Cerebellar cortex (tissue), 1 donor: ENCODE data around the gene C16orf74.

Experiments used
- DNase-seq: peaks from one replicate; pipeline ENCODE4 v3.0.0-alpha.2; 2015; ENCODE audit warnings: low spot score

Gene C16orf74

GRCh38 chr16:85717393-85718152, 33.3 kb downstream of the C16orf74 start:
- DNase-seq = peak; percentile 75

DNA sequence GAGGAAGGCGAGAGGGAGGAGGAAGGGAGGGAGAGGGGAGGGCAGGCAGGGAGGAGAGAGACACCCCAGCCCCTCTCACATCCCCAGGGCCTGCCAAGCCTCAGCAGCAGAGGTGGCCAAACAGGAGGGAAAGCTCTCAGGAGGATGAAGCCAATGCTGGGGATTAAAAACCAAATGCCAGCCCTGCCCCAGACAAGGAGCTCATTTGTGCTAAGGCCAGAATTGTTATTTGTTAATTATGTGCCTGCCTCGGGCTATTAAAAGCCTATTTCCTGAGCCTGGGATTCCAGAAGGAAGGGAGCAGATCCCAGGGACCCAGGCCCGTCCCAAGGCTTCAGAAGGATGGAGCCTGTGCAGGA, 34.2 kb downstream of the C16orf74 start:
- no peak for DNase-seq

DNA sequence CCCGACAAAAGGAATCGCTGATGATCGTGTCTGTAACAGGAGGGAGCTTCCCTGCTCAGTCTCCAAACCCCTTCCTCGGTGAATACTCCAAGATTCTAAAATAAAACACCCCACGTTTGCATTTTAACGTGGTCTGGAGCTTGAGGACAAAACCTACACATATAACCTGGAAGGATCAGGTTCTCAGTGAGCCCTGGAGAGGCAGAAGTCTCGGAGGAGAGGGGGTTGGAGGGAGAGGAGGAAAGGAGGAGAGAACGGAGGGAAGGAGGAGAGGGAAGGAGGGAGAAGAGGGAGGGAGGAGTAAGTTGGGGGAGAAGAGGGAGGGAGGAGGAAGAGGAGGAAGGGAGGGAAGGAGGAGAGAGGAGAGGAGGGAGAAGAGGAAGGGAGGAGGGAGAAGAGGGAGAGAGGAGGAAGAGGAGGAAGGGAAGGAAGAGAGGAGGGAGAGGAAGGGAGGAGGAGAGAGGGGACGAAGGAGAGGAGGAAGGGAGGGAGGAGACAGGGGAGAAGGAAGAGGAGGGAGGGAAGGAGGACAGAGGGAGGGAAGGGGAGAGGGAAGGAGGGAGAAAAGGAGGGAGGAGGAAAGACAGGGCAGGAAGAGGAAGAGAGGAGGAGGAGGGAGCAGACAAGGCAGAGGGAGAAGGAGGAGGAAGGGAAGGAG, 34.7 kb downstream of the C16orf74 start:
- DNase-seq = no peak

GRCh38 chr16:85715169-85716021, 35.5 kb downstream of the C16orf74 start:
- DNase-seq = no peak

- no peak for DNase-seq
Measured at GRCh38 chr16:85712801-85713200, 38.1 kb downstream of the C16orf74 start.

DNA sequence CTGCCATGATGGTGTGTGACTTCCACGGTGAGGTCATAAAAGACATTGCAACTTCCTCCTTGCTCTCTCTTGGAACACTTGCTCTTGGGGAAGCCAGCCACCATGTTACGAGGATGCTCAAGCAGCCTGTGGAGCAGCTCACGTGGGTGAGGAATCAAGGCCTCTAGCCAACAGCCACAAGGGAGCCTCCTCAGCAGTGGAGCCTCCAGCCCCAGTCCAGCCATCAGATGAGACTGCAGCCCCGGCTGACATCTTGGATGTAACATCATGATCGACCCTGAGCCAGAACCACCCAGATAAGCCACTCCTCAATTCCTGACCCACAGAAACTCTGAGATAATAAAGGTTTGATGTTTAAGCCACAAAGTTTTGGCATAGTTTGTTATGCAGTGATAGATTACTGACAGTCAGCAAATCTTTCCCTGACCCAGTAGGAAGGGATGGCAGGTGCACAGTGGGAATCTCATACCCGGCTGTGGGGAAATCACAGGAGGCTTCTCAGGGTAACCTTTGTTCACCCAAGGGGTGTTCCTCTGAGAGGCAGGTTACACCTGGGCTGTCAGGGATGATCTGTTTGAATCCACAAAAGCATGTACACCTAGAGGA, 38.8 kb downstream of the C16orf74 start:
- no peak for DNase-seq

DNA sequence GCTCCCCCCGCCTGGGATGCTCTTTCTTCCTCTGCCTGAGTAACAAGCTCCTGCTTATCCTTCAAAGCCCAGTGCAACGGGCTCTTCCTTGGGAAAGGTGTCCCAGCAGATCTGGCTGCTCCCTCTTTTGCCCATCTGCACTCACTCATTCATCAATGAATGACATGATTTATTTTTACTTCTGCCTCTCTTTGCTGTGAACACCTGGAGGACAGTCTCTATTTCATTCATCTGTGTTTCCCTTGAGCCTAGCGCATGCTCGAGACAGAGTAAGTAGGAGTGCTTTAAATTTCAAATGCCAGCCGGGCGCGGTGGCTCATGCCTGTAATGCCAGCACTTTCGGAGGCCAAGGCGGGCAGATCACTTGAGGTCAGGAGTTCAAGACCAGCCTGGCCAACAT, 40.2 kb downstream of the C16orf74 start:
- no peak for DNase-seq

- DNase-seq = no peak
Measured at GRCh38 chr16:85709766-85710585, 40.9 kb downstream of the C16orf74 start.

DNA sequence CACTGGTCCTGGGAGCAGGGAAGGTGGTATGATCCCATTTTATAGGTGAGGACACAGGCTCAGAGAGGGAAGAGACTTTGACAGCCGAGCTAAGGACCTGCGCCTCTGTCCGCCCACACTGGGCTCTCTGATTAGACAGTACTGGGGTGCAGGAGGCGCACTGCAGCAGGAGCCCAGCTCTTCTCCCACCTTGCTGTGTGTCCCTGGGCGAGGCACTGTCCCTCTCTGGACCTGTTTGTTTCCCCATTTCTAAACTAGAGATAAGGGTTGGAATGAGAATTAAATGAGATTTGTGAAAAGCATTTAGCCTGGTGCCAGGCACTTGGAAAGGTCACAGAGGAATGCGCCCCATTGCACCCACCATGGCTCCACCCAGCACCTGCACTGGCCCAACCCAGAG, 42.6 kb downstream of the C16orf74 start:
- no peak for DNase-seq

GRCh38 chr16:85707528-85708095, 43.3 kb downstream of the C16orf74 start:
- DNase-seq = no peak

- DNase-seq = no peak
Measured at GRCh38 chr16:85706449-85707034, 44.4 kb downstream of the C16orf74 start.

DNA sequence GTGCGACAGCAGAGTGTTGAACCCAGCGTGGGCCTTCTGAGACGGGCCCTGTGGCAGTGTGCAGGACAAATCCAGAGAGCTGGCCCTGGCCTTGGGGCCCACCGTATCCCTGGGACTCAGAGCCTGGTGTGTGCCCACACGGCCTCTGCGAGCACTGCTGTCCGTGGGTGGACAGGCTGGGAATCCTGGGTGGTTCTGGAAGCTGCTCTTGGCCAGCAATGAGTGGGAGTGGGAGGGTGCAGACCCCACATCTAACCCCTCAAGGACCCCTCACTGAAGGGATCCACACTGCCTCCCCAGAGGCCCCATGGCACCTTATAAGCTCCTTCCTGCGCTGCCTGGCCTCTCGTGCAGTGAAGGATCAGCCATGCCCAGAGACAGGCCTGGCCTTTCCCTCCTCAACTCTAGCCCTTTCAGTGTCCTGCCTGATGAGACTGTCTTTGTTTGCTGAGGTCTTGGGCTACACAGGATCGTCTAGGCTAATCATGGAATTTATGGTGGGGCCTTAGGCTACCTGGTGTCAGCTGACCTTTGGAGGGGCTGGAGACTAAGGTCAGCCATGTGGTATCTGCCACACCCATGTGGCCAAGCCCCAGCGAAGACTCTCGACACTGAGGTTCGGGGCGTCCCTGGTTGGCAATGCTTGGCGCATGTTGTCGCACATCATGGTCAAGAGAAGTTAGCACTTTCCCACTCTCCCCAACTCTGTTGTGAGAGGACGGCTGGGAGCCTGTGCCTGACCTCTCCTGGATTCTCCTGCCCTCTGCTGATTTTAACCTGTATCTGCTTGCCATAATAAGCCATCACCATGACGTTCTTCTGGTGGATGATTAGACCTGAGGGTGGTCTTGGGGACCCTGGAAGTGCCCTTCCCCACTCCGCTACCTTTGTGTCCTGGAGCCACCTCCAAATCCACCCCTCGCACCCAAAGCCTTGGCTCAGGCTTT, 45.7 kb downstream of the C16orf74 start:
- DNase-seq = no peak

DNA sequence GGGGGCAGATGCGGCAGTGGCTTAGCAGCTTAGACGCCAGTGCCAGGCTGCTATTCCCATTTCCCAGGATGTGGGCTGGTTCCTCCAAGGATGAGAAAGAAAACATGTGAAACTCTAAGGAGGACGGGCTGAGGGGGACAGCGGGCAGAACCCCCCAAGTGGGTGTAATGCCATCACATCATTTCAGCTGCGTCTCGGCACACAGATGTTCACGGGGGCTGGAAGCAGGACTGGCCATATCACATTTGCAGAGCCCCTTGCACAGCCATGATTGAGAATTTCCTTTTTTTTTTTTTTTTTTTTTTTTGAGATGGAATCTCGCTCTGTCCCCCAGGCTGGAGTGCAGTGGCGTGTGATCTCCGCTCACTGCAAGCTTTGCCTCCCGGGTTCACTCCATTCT, 46.9 kb downstream of the C16orf74 start:
- no peak for DNase-seq

DNA sequence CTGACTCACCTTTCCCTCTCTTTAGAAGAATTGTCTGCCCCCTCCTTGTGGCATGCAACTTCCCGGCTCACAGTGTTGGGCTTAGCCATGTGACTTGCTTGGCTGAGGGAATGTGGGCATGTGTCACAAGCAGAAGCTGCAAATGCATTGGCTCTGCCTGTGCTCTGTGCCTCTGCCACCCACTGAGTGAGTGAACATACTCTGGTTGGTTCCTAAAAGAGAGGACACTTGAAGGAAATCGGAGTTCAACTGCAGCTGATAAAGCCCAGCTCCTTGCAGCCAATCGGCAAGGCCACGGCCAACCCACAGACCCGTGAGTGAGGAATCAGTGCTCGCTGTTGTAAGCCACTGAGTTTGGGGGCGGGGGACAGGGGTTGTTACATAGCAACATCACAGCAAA, 51.3 kb downstream of the C16orf74 start:
- peak; percentile 58 for DNase-seq

GRCh38 chr16:85698935-85699558, 51.8 kb downstream of the C16orf74 start:
- DNase-seq = no peak

DNA sequence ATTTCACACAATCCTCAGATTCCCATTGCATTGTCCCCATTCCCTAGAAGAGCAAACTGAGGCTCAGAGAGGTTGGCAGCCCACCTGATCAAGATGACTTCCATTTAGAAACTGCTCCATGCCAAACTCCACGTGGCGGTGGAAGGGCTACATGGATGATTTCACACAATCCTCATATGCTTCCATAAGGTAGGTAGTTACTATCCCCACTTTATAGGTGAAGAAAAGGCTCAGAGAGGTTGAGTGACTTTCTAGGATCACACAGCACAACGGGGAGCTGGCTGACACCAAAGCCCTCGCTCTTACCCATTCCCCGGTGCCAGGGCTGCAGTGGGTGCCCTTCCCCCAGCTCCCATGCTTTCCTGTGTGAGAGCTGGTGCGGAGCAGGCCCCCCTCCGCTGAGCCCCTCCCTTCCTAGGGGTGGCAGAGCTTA, 52.4 kb downstream of the C16orf74 start:
- no peak for DNase-seq

- no peak for DNase-seq
Measured at GRCh38 chr16:85697431-85697830, 53.5 kb downstream of the C16orf74 start.

- DNase-seq = peak; percentile 66
Measured at GRCh38 chr16:85696781-85697180, 54.1 kb downstream of the C16orf74 start.
